ENCODE data around the gene SDF2L1. TPM values are rescaled to one million over a fixed set of nuclear protein-coding genes. Genes with fewer than 3 reads are reported as not detected.
A peak's percentile ranks its signal among the peaks of the same experiment; 100 is the strongest.

Gene SDF2L1
- total and polyA plus RNA-seq, 10 of the 15 experiments (the other 5 are each of a cell fraction or from before 2014, with no cell fraction given), result 3.0 to 214 (median 55.5) TPM

- TF ChIP-seq E2F8 (IDR thresholded peaks at IDR 0.05; ENCODE audit: low read depth, partially characterized antibody) (no peak), EED (IDR thresholded peaks at IDR 0.05; ENCODE audit: low read depth) (peak; percentile 79), BCL11A (IDR thresholded peaks at IDR 0.05; ENCODE audit: low read depth, low read length) (no peak), ZNF274 (IDR thresholded peaks at IDR 0.05; ENCODE audit: insufficient read depth, insufficient read length) (no peak), POLR2AphosphoS5 (IDR thresholded peaks at IDR 0.05; ENCODE audit: low read length) (no peak), FOXM1 (IDR thresholded peaks at IDR 0.05; ENCODE audit: low read depth, low read length) (no peak), ZBTB4 (CRISPR knock-in tag; IDR thresholded peaks at IDR 0.05) (no peak), GATAD2B (conservative IDR thresholded peaks at IDR 0.05; ENCODE audit: low read depth) (0 out of 2 replicates have a peak, but pooled peaks have one; percentile 21), CEBPZ (IDR thresholded peaks at IDR 0.05; ENCODE audit: low read depth, low read length) (no peak), PML (IDR thresholded peaks at IDR 0.05; ENCODE audit: low read length) (no peak)
- TF ChIP-seq, protein P1, sequence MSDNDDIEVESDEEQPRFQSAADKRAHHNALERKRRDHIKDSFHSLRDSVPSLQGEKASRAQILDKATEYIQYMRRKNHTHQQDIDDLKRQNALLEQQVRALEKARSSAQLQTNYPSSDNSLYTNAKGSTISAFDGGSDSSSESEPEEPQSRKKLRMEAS (IDR thresholded peaks at IDR 0.05; ENCODE audit: low read depth, low read length), result no peak
- TF ChIP-seq, protein P2, sequence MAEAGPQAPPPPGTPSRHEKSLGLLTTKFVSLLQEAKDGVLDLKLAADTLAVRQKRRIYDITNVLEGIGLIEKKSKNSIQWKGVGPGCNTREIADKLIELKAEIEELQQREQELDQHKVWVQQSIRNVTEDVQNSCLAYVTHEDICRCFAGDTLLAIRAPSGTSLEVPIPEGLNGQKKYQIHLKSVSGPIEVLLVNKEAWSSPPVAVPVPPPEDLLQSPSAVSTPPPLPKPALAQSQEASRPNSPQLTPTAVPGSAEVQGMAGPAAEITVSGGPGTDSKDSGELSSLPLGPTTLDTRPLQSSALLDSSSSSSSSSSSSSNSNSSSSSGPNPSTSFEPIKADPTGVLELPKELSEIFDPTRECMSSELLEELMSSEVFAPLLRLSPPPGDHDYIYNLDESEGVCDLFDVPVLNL (IDR thresholded peaks at IDR 0.05; ENCODE audit: low read depth, low read length), result no peak
- TF ChIP-seq, protein P3, sequence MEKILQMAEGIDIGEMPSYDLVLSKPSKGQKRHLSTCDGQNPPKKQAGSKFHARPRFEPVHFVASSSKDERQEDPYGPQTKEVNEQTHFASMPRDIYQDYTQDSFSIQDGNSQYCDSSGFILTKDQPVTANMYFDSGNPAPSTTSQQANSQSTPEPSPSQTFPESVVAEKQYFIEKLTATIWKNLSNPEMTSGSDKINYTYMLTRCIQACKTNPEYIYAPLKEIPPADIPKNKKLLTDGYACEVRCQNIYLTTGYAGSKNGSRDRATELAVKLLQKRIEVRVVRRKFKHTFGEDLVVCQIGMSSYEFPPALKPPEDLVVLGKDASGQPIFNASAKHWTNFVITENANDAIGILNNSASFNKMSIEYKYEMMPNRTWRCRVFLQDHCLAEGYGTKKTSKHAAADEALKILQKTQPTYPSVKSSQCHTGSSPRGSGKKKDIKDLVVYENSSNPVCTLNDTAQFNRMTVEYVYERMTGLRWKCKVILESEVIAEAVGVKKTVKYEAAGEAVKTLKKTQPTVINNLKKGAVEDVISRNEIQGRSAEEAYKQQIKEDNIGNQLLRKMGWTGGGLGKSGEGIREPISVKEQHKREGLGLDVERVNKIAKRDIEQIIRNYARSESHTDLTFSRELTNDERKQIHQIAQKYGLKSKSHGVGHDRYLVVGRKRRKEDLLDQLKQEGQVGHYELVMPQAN (conservative IDR thresholded peaks at IDR 0.05), result peak; percentile 51; the same call in 1 of the 2 replicates
Observed at GRCh38 chr22:21642584-21643448, 714 bp downstream of the SDF2L1 start (continued).

Data from GM12878 (cell line).